WTC11 (cell line): ENCODE data around the gene CFAP299. TPM values are rescaled to one million over a fixed set of nuclear protein-coding genes. Genes with fewer than 3 reads are reported as not detected.

Experiments used
- ATAC-seq: fragments of 200-7000 bp; cut with Tn5 transposase; 2 replicates; pipeline ENCODE4 v1.10.0; 2021; ENCODE audit warnings: mild to moderate bottlenecking, moderate library complexity
- CTCF ChIA-PET: fragments of 300-600 bp; sonication (Branson Sonifier 250); formaldehyde crosslinking; loops from one replicate; lab custom pipeline; 2021; ENCODE audit warnings: antibody characterized with exemption; lab: Charles Lee
- POLR2A ChIA-PET: fragments of 350-600 bp; sonication (Branson Sonifier 250); formaldehyde crosslinking; loops from one replicate; lab custom pipeline; 2021; ENCODE audit warnings: antibody characterized with exemption; lab: Charles Lee
- DNase-seq: peaks from one replicate; pipeline ENCODE4 v3.0.0; 2021; ENCODE audit warnings: low spot score
- H3K27ac Mint-ChIP-seq: 2 replicates; pipeline ENCODE4 v1.8.0; 2021; ENCODE audit warnings: mixed read lengths
- H3K27me3 Mint-ChIP-seq: 2 replicates; pipeline ENCODE4 v1.8.0; 2021; ENCODE audit warnings: low read depth, mild to moderate bottlenecking, moderate library complexity, mixed read lengths
- H3K36me3 Mint-ChIP-seq: 2 replicates; pipeline ENCODE4 v1.8.0; 2021; ENCODE audit warnings: mixed read lengths
- H3K4me1 Mint-ChIP-seq: 2 replicates; pipeline ENCODE4 v1.8.0; 2022; ENCODE audit warnings: mixed read lengths
- H3K4me3 Mint-ChIP-seq: 2 replicates; pipeline ENCODE4 v1.8.0; 2021; ENCODE audit warnings: mild to moderate bottlenecking, moderate library complexity, mixed read lengths
- H3K9me3 Mint-ChIP-seq: 2 replicates; pipeline ENCODE4 v1.8.0; 2021; ENCODE audit warnings: mixed read lengths
- GABPB1 ChIP-seq: sonication (generic); formaldehyde crosslinking; IDR thresholded peaks from 2 replicates; pipeline ENCODE4 v1.8.1; 2023; ENCODE audit warnings: mild to moderate bottlenecking, missing genetic modification reagents
- IRF2 ChIP-seq: sonication (generic); formaldehyde crosslinking; IDR thresholded peaks from 2 replicates; pipeline ENCODE4 v1.8.0; 2022; ENCODE audit warnings: low read depth, missing genetic modification reagents, borderline replicate concordance
- OVOL2 ChIP-seq: fragments of 250-450 bp; sonication (Bioruptor Pico); IDR thresholded peaks from 2 replicates; pipeline ENCODE4 v1.9.0; 2021; ENCODE audit warnings: mild to moderate bottlenecking, borderline replicate concordance
- ZNF121 ChIP-seq: sonication (generic); formaldehyde crosslinking; IDR thresholded peaks from 2 replicates; pipeline ENCODE4 v1.8.0; 2023; ENCODE audit warnings: missing genetic modification reagents
- ZNF263 ChIP-seq: sonication (generic); formaldehyde crosslinking; IDR thresholded peaks from 2 replicates; pipeline ENCODE4 v1.8.1; 2022; ENCODE audit warnings: low read depth, mild to moderate bottlenecking, moderate library complexity, missing genetic modification reagents
- ZNF423 ChIP-seq: fragments of 250-450 bp; sonication (Bioruptor Pico); IDR thresholded peaks from 2 replicates; pipeline ENCODE4 v2.1.2; 2022; ENCODE audit warnings: mild to moderate bottlenecking, moderate library complexity
- ZNF671 ChIP-seq: fragments of 250-450 bp; sonication (Bioruptor Pico); IDR thresholded peaks from 2 replicates; pipeline ENCODE4 v1.8.0; 2021; ENCODE audit warnings: mild to moderate bottlenecking
- total RNA-seq: library from RNA; stranded (reverse); gene quantifications from 3 replicates; pipeline ENCODE4 v1.2.3, GENCODE V29; 2021
- TF ChIP-seq, protein P1 (sequence below): sonication (generic); formaldehyde crosslinking; IDR thresholded peaks from 2 replicates; pipeline ENCODE4 v1.8.1; 2023; ENCODE audit warnings: mild to moderate bottlenecking, missing genetic modification reagents, borderline replicate concordance
- TF ChIP-seq, protein P2 (sequence below): sonication (generic); formaldehyde crosslinking; IDR thresholded peaks from 2 replicates; pipeline ENCODE4 v1.8.0; 2022; ENCODE audit warnings: mild to moderate bottlenecking, missing genetic modification reagents
- TF ChIP-seq, protein P3 (sequence below): fragments of 250-450 bp; sonication (Bioruptor Pico); IDR thresholded peaks from 2 replicates; pipeline ENCODE4 v1.9.0; 2021; ENCODE audit warnings: mild to moderate bottlenecking
- TF ChIP-seq, protein P4 (sequence below): fragments of 250-450 bp; sonication (Bioruptor Pico); IDR thresholded peaks from 2 replicates; pipeline ENCODE4 v2.1.2; 2022; ENCODE audit warnings: mild to moderate bottlenecking, moderate library complexity
- TF ChIP-seq, protein P5 (sequence below): sonication (generic); formaldehyde crosslinking; IDR thresholded peaks from 2 replicates; pipeline ENCODE4 v1.8.0; 2022; ENCODE audit warnings: mild to moderate bottlenecking, missing genetic modification reagents
- TF ChIP-seq, protein P6 (sequence below): fragments of 250-450 bp; sonication (Bioruptor Pico); IDR thresholded peaks from 2 replicates; pipeline ENCODE4 v1.8.0; 2021; ENCODE audit warnings: mild to moderate bottlenecking

The CFAP299 gene
- total RNA-seq, 1 experiment from 2014 or later, result not detected

DNA sequence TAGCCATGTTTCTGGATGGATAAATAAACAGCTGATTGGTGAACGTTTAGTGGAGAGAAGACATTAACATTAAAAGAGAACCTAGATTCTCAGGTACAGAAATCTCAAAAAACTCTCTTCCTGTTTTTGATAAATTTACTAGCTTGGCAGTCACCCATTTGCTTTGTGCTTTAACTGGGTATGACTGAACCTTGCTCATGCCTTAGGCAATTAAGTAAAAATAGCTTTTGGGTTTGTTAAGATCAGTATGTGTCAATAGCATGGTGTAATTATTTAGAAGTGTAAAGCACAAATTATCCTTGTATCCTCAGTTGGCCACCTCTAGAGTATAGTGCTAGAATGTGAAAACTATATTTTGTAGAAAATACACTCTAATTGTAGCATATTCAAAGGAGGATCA, 200.0 kb downstream of the CFAP299 start:
- no peak for DNase-seq
- no peak overlapping the region for H3K4me3 Mint-ChIP-seq
- H3K36me3 Mint-ChIP-seq, result no peaks in the 10 kb centered on the region
- H3K27me3 Mint-ChIP-seq, result no peaks in the 10 kb centered on the region
- TF ChIP-seq, protein P1, sequence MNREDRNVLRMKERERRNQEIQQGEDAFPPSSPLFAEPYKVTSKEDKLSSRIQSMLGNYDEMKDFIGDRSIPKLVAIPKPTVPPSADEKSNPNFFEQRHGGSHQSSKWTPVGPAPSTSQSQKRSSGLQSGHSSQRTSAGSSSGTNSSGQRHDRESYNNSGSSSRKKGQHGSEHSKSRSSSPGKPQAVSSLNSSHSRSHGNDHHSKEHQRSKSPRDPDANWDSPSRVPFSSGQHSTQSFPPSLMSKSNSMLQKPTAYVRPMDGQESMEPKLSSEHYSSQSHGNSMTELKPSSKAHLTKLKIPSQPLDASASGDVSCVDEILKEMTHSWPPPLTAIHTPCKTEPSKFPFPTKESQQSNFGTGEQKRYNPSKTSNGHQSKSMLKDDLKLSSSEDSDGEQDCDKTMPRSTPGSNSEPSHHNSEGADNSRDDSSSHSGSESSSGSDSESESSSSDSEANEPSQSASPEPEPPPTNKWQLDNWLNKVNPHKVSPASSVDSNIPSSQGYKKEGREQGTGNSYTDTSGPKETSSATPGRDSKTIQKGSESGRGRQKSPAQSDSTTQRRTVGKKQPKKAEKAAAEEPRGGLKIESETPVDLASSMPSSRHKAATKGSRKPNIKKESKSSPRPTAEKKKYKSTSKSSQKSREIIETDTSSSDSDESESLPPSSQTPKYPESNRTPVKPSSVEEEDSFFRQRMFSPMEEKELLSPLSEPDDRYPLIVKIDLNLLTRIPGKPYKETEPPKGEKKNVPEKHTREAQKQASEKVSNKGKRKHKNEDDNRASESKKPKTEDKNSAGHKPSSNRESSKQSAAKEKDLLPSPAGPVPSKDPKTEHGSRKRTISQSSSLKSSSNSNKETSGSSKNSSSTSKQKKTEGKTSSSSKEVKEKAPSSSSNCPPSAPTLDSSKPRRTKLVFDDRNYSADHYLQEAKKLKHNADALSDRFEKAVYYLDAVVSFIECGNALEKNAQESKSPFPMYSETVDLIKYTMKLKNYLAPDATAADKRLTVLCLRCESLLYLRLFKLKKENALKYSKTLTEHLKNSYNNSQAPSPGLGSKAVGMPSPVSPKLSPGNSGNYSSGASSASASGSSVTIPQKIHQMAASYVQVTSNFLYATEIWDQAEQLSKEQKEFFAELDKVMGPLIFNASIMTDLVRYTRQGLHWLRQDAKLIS (CRISPR knock-in tag), result no peak
- TF ChIP-seq GABPB1 (CRISPR knock-in tag), result no peak
- TF ChIP-seq, protein P2, sequence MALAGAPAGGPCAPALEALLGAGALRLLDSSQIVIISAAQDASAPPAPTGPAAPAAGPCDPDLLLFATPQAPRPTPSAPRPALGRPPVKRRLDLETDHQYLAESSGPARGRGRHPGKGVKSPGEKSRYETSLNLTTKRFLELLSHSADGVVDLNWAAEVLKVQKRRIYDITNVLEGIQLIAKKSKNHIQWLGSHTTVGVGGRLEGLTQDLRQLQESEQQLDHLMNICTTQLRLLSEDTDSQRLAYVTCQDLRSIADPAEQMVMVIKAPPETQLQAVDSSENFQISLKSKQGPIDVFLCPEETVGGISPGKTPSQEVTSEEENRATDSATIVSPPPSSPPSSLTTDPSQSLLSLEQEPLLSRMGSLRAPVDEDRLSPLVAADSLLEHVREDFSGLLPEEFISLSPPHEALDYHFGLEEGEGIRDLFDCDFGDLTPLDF (CRISPR knock-in tag), result no peak
- TF ChIP-seq, protein P3, sequence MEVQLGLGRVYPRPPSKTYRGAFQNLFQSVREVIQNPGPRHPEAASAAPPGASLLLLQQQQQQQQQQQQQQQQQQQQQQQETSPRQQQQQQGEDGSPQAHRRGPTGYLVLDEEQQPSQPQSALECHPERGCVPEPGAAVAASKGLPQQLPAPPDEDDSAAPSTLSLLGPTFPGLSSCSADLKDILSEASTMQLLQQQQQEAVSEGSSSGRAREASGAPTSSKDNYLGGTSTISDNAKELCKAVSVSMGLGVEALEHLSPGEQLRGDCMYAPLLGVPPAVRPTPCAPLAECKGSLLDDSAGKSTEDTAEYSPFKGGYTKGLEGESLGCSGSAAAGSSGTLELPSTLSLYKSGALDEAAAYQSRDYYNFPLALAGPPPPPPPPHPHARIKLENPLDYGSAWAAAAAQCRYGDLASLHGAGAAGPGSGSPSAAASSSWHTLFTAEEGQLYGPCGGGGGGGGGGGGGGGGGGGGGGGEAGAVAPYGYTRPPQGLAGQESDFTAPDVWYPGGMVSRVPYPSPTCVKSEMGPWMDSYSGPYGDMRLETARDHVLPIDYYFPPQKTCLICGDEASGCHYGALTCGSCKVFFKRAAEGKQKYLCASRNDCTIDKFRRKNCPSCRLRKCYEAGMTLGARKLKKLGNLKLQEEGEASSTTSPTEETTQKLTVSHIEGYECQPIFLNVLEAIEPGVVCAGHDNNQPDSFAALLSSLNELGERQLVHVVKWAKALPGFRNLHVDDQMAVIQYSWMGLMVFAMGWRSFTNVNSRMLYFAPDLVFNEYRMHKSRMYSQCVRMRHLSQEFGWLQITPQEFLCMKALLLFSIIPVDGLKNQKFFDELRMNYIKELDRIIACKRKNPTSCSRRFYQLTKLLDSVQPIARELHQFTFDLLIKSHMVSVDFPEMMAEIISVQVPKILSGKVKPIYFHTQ, result no peak
- no peak for TF ChIP-seq ZNF263 (CRISPR knock-in tag)
- TF ChIP-seq, protein P4, sequence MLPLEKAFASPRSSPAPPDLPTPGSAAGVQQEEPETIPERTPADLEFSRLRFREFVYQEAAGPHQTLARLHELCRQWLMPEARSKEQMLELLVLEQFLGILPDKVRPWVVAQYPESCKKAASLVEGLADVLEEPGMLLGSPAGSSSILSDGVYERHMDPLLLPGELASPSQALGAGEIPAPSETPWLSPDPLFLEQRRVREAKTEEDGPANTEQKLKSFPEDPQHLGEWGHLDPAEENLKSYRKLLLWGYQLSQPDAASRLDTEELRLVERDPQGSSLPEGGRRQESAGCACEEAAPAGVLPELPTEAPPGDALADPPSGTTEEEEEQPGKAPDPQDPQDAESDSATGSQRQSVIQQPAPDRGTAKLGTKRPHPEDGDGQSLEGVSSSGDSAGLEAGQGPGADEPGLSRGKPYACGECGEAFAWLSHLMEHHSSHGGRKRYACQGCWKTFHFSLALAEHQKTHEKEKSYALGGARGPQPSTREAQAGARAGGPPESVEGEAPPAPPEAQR (CRISPR knock-in tag), result no peak
- TF ChIP-seq ZNF671 (CRISPR knock-in tag), result no peak
- TF ChIP-seq, protein P5, sequence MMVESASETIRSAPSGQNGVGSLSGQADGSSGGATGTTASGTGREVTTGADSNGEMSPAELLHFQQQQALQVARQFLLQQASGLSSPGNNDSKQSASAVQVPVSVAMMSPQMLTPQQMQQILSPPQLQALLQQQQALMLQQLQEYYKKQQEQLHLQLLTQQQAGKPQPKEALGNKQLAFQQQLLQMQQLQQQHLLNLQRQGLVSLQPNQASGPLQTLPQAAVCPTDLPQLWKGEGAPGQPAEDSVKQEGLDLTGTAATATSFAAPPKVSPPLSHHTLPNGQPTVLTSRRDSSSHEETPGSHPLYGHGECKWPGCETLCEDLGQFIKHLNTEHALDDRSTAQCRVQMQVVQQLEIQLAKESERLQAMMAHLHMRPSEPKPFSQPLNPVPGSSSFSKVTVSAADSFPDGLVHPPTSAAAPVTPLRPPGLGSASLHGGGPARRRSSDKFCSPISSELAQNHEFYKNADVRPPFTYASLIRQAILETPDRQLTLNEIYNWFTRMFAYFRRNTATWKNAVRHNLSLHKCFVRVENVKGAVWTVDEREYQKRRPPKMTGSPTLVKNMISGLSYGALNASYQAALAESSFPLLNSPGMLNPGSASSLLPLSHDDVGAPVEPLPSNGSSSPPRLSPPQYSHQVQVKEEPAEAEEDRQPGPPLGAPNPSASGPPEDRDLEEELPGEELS (CRISPR knock-in tag), result no peak
- TF ChIP-seq ZNF121 (CRISPR knock-in tag), result no peak
- TF ChIP-seq IRF2, result no peak
- TF ChIP-seq ZNF423 (CRISPR knock-in tag), result no peak
- no peak for TF ChIP-seq OVOL2 (CRISPR knock-in tag)
- TF ChIP-seq, protein P6, sequence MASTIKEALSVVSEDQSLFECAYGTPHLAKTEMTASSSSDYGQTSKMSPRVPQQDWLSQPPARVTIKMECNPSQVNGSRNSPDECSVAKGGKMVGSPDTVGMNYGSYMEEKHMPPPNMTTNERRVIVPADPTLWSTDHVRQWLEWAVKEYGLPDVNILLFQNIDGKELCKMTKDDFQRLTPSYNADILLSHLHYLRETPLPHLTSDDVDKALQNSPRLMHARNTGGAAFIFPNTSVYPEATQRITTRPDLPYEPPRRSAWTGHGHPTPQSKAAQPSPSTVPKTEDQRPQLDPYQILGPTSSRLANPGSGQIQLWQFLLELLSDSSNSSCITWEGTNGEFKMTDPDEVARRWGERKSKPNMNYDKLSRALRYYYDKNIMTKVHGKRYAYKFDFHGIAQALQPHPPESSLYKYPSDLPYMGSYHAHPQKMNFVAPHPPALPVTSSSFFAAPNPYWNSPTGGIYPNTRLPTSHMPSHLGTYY (CRISPR knock-in tag), result no peak
- TF ChIP-seq, all 79 proteins: peak for 0
- Mint-ChIP-seq H3K4me1 (peaks cover 51% of the 10 kb centered on the region), H3K9me3 (no peaks in the 10 kb centered on the region), H3K27ac (no peak overlapping the region)
- ChIA-PET POLR2A (no interaction called here), CTCF (no interaction called here)
- no peak for ATAC-seq
